Glutamatergic neuron (in vitro differentiated cells): Measurements from ENCODE around the gene TNP2. TPM values are rescaled to one million over a fixed set of nuclear protein-coding genes. Genes with fewer than 3 reads are reported as not detected.

Source experiments
- DNase-seq: peaks from one replicate; pipeline ENCODE4 v3.0.0; 2022
- H3K27ac Mint-ChIP-seq: one replicate; pipeline ENCODE4 v1.8.0; 2020; ENCODE audit warnings: mild to moderate bottlenecking, mixed read lengths, inconsistent platforms; ENCODE audit not compliant: unreplicated experiment
- H3K27me3 Mint-ChIP-seq: one replicate; pipeline ENCODE4 v1.8.0; 2020; ENCODE audit warnings: mild to moderate bottlenecking, moderate library complexity, mixed read lengths, inconsistent platforms; ENCODE audit not compliant: unreplicated experiment
- H3K36me3 Mint-ChIP-seq: one replicate; pipeline ENCODE4 v1.8.0; 2020; ENCODE audit warnings: mild to moderate bottlenecking, mixed read lengths, inconsistent platforms; ENCODE audit not compliant: unreplicated experiment
- H3K4me1 Mint-ChIP-seq: one replicate; pipeline ENCODE4 v1.8.0; 2020; ENCODE audit warnings: mild to moderate bottlenecking, low read depth, mixed read lengths, inconsistent platforms; ENCODE audit not compliant: unreplicated experiment
- H3K4me3 Mint-ChIP-seq: one replicate; pipeline ENCODE4 v1.8.0; 2020; ENCODE audit warnings: mild to moderate bottlenecking, mixed read lengths, inconsistent platforms; ENCODE audit not compliant: unreplicated experiment
- H3K9me3 Mint-ChIP-seq: one replicate; pipeline ENCODE4 v1.8.0; 2020; ENCODE audit warnings: mild to moderate bottlenecking, moderate library complexity, mixed read lengths, inconsistent platforms; ENCODE audit not compliant: unreplicated experiment
- total RNA-seq: library from RNA; stranded (reverse); fragmentation: NEBNext Ultra II Directional; extraction: Animal tissue kit (Norgen Biotek cat#: 25700); gene quantifications from one replicate; pipeline ENCODE4 v1.2.1, GENCODE V29; 2021; ENCODE audit not compliant: unreplicated experiment
- TF ChIP-seq, protein P1 (sequence below): fragments of 200-600 bp; sonication (generic); IDR thresholded peaks from one replicate; pipeline ENCODE4 v1.5.0; 2021; ENCODE audit not compliant: partially characterized antibody, unreplicated experiment

TNP2 gene
- total RNA-seq, 1 donor from 2014 or later = not detected

DNA sequence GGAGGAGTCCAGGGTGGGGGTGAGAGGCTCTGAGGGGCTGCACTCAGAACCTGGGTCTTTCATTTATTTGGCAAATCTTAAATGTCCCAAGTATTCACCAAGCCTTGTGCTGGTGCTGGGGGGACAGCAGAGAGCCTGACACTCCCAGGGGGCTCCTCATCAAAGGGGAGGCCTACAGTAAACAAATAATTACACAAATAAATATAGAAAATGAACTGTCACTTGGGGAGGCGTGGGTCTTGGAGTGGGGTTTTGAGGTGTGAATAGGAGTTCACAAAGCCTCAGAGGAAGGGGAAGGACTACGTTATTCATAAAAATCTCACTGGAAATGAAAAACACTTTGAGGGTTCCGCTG lies 27.2 kb upstream of the TNP2 start:
- H3K4me3 Mint-ChIP-seq = no peak overlapping the region
- H3K27ac Mint-ChIP-seq = no peak overlapping the region
- DNase-seq = no peak
- TF ChIP-seq, protein P1, sequence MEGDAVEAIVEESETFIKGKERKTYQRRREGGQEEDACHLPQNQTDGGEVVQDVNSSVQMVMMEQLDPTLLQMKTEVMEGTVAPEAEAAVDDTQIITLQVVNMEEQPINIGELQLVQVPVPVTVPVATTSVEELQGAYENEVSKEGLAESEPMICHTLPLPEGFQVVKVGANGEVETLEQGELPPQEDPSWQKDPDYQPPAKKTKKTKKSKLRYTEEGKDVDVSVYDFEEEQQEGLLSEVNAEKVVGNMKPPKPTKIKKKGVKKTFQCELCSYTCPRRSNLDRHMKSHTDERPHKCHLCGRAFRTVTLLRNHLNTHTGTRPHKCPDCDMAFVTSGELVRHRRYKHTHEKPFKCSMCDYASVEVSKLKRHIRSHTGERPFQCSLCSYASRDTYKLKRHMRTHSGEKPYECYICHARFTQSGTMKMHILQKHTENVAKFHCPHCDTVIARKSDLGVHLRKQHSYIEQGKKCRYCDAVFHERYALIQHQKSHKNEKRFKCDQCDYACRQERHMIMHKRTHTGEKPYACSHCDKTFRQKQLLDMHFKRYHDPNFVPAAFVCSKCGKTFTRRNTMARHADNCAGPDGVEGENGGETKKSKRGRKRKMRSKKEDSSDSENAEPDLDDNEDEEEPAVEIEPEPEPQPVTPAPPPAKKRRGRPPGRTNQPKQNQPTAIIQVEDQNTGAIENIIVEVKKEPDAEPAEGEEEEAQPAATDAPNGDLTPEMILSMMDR = no peak
- H3K27me3 Mint-ChIP-seq = peaks cover 6% of the 10 kb centered on the region
- H3K9me3 Mint-ChIP-seq = peaks cover 3% of the 10 kb centered on the region
- H3K36me3 Mint-ChIP-seq = no peaks in the 10 kb centered on the region
- peaks cover 2% of the 10 kb centered on the region for H3K4me1 Mint-ChIP-seq

DNA sequence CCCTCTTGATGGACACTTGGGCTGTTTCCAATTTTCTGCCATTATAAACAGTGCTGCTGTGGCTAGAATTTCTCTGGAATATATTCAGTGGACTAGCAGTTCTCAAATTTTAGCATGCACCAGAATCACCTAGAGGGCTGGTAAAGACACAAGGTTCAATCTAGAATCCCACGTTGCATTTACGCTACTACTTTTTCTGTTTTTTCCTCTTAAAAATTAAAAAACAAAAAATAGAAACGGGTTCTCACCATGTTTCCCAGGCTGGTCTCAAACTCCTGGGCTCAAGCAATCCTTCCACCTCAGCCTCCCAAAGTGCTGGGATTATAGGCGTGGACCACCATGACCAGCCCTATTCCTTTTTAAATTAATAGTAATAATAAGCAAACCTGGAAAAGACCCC lies 26.5 kb upstream of the TNP2 start:
- TF ChIP-seq, protein P1 = no peak
- DNase-seq = no peak
- Mint-ChIP-seq H3K4me1 (peaks cover 2% of the 10 kb centered on the region), H3K27me3 (peaks cover 6% of the 10 kb centered on the region), H3K27ac (no peak overlapping the region), H3K36me3 (no peaks in the 10 kb centered on the region), H3K9me3 (peaks cover 3% of the 10 kb centered on the region), H3K4me3 (no peak overlapping the region)

DNA sequence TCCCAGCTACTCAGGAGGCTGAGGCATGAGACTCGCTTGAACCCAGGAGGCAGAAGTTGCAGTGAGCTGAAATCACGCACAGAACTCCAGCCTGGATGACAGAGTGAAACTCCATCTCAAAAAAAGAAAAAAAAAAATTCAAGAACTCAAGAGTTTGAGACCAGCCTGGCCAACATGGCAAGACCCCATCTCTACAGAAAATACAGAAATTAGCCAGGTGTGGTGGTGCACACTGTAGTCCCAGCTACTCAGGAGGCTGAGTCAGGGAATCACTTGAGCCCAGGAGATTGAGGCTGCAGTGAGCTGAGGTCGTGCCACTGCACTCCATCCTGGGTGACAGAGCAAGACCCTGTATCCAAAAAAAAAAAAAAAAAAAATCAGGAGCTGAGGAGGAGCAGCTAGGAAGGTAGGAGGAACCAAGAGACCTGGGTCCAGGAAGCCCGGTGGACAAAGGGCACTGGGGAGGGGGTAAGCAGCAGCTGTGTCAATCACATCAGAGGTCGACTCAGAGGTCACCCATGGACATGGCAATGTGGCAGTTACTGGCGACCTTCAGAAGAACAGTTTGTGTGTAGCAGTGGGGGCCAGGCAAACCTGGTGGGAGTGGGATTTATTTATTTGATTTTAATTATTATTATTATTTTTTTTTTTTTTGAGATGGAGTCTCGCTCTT lies 23.1 kb upstream of the TNP2 start:
- Mint-ChIP-seq H3K27me3 (peaks cover 6% of the 10 kb centered on the region), H3K9me3 (peaks cover 2% of the 10 kb centered on the region), H3K36me3 (peaks cover 5% of the 10 kb centered on the region), H3K4me3 (no peak overlapping the region), H3K4me1 (no peaks in the 10 kb centered on the region), H3K27ac (no peak overlapping the region)
- no peak for DNase-seq
- TF ChIP-seq, protein P1 = no peak

DNA sequence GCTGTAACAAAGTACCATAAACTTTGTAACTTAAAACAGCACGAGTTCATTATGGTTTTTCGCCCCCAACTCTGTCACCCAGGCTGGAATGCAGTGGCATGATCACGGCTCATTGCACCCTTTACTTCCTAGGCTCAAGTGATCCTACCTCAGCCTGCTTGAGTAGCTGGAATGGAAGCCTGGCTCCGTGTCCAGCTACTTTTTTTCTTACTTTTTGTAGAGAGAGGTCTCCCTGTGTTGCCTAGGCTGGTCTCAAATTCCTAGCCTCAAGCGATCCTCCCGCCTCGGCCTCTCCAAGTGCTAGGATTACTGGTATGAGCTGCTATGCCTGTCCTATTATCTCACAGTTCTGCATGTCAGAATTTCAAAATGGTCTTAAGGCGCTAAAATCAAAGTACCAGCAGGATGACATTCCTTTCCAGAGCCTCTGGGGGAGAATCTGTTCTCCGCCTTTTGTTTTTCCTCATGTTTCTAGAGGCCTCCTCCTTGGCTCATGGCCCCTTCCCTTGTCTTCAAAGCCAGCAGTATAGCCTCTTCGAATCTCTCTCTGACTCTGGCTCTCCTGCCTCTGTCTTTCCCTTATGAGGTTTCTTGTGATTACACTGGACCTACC lies 22.1 kb upstream of the TNP2 start:
- Mint-ChIP-seq H3K36me3 (peaks cover 5% of the 10 kb centered on the region), H3K9me3 (peaks cover 2% of the 10 kb centered on the region), H3K27me3 (peaks cover 3% of the 10 kb centered on the region), H3K4me1 (no peaks in the 10 kb centered on the region), H3K4me3 (no peak overlapping the region), H3K27ac (no peak overlapping the region)
- DNase-seq = no peak
- TF ChIP-seq, protein P1 = no peak
